Progenitor cell of endocrine pancreas (in vitro differentiated cells): ENCODE measurements around the gene ATP6V1G2. TPM values are rescaled to one million over a fixed set of nuclear protein-coding genes. Genes with fewer than 3 reads are reported as not detected.
A peak's percentile ranks its signal among the peaks of the same experiment; 100 is the strongest.

ENCODE experiments used
- DNase-seq: peaks from one replicate; pipeline ENCODE4 v3.0.0; 2021; ENCODE audit warnings: low spot score; ENCODE audit not compliant: unreplicated experiment
- H3K27ac Mint-ChIP-seq: 2 replicates; pipeline ENCODE4 v1.8.0; 2021; ENCODE audit warnings: mild to moderate bottlenecking, moderate library complexity, mixed read lengths
- H3K27me3 Mint-ChIP-seq: 2 replicates; pipeline ENCODE4 v1.8.0; 2021; ENCODE audit warnings: mixed read lengths
- H3K36me3 Mint-ChIP-seq: 2 replicates; pipeline ENCODE4 v1.8.0; 2022; ENCODE audit warnings: mixed read lengths; ENCODE audit not compliant: insufficient read depth
- H3K4me1 Mint-ChIP-seq: 2 replicates; pipeline ENCODE4 v1.8.0; 2021; ENCODE audit warnings: low read depth, mixed read lengths
- H3K4me3 Mint-ChIP-seq: 2 replicates; pipeline ENCODE4 v1.8.0; 2021; ENCODE audit warnings: low read depth, mild to moderate bottlenecking, moderate library complexity, mixed read lengths
- H3K9me3 Mint-ChIP-seq: 2 replicates; pipeline ENCODE4 v1.8.0; 2021; ENCODE audit warnings: low read depth, mixed read lengths
- CTCF ChIP-seq: fragments of 200-600 bp; sonication (generic); IDR thresholded peaks from one replicate; pipeline ENCODE4 v1.5.0; 2021; ENCODE audit warnings: antibody characterized with exemption, mild to moderate bottlenecking; ENCODE audit not compliant: unreplicated experiment
- total RNA-seq: library from RNA; stranded (reverse); gene quantifications from 2 replicates; pipeline ENCODE4 v1.2.1, GENCODE V29; 2021

Gene ATP6V1G2
- total RNA-seq, 1 donor from 2014 or later = 1.5 TPM

GRCh38 chr6:31531771-31532643 is 14.4 kb downstream of the ATP6V1G2 start:
- Mint-ChIP-seq H3K27ac (peak overlapping the region; percentile 73), H3K27me3 (no peaks in the 10 kb centered on the region), H3K4me3 (no peak overlapping the region), H3K9me3 (no peaks in the 10 kb centered on the region), H3K36me3 (peaks cover 39% of the 10 kb centered on the region), H3K4me1 (peaks cover 8% of the 10 kb centered on the region)
- TF ChIP-seq CTCF = no peak
- DNase-seq = no peak

GRCh38 chr6:31531162-31531561 is 15.2 kb downstream of the ATP6V1G2 start:
- no peak for TF ChIP-seq CTCF
- Mint-ChIP-seq H3K36me3 (peaks cover 33% of the 10 kb centered on the region), H3K27me3 (no peaks in the 10 kb centered on the region), H3K4me1 (peaks cover 8% of the 10 kb centered on the region), H3K9me3 (no peaks in the 10 kb centered on the region), H3K27ac (no peak overlapping the region), H3K4me3 (no peak overlapping the region)
- no peak for DNase-seq

DNA sequence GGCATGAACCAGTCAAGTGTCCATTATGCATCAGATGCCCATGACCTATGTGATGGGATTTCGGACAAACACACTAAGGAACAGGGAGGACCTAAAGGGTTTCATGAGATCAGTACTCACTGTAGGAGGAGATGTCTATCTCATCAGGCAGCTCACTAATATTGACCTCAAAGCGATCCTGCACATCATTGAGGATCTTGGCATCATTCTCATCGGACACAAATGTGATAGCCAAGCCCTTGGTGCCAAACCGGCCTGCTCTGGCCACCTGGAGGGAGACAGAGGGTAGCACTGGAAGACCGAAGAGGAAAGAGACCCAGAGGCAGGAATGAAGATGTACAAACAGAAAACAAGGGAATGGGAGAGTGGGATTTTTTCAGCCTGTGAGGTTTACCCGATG is 15.7 kb downstream of the ATP6V1G2 start:
- Mint-ChIP-seq H3K27me3 (no peaks in the 10 kb centered on the region), H3K4me1 (peaks cover 8% of the 10 kb centered on the region), H3K9me3 (no peaks in the 10 kb centered on the region), H3K36me3 (peaks cover 28% of the 10 kb centered on the region), H3K4me3 (no peak overlapping the region), H3K27ac (no peak overlapping the region)
- DNase-seq = no peak
- TF ChIP-seq CTCF = no peak

DNA sequence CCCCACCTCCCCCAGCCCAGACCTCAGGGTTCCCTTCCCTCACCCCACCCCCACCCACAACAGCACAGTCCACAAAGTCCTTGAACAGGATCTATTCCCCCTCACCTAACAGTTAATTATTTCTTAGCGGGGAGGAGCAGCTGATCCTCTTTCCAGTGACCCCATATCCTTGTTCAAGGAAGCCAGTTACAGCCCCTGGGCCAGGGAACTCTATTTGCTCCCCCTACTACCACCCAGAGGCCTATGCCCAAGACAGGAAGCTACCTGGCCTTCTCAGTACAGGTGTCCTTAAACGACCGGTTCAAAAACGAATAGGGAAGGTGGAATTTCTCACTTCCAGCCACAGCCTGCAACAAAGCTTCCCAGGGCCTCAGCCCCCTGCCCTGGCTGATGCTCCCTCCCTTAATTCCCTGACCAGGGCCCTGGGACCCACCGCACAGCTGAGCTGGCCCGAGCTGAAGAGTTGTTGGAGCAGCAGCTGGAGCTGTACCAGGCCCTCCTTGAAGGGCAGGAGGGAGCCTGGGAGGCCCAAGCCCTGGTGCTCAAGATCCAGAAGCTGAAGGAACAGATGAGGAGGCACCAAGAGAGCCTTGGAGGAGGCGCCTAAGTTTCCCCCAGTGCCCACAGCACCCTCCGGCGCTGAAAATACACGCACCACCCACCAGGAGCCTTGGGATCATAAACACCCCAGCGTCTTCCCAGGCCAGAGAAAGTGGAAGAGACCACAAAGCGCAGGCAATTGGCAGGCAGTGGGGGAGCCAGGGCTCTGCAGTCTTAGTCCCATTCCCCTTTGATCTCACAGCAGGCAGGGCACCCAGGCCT is 16.9 kb downstream of the ATP6V1G2 start:
- Mint-ChIP-seq H3K4me3 (no peak overlapping the region), H3K27ac (peak overlapping the region; percentile 49), H3K27me3 (no peaks in the 10 kb centered on the region), H3K4me1 (peaks cover 8% of the 10 kb centered on the region), H3K9me3 (no peaks in the 10 kb centered on the region), H3K36me3 (peaks cover 18% of the 10 kb centered on the region)
- TF ChIP-seq CTCF = no peak
- no peak for DNase-seq

GRCh38 chr6:31528821-31529328 is 17.5 kb downstream of the ATP6V1G2 start, which contains the start of gene MCCD1:
Gene MCCD1, plus strand, starts transcription at chr6:31528962. Its CDS starts 53 bp downstream, at chr6:31529015.
- DNase-seq = no peak
- H3K27ac Mint-ChIP-seq = peak within 1 kb of the TSS; percentile 76
- no peaks in the 10 kb centered on the region for H3K9me3 Mint-ChIP-seq
- no peaks in the 10 kb centered on the region for H3K27me3 Mint-ChIP-seq
- H3K4me3 Mint-ChIP-seq = no peak within 1 kb of the TSS
- H3K36me3 Mint-ChIP-seq = peaks cover 18% of the 10 kb centered on the region
- peaks cover 8% of the 10 kb centered on the region for H3K4me1 Mint-ChIP-seq
- no peak for TF ChIP-seq CTCF
